Measurements from ENCODE around the gene DNAH12.

GRCh38 chr3:57331078-57331610 lies 213.0 kb downstream of the DNAH12 start:
- TF ChIP-seq EZH2phosphoT487 (IDR thresholded peaks at IDR 0.05; ENCODE audit: unreplicated experiment) (no peak), CTCF (conservative IDR thresholded peaks at IDR 0.05; ENCODE audit: low read depth in 2 of 2) (peak in 1 of 2 experiments; percentile 31; a peak in 2 of 4 replicates), POLR2AphosphoS5 (IDR thresholded peaks at IDR 0.05; ENCODE audit: low read depth) (no peak)

Measured in GM23338 (cell line).